ENCODE measurements around the gene UBASH3A. TPM values are rescaled to one million over a fixed set of nuclear protein-coding genes. Genes with fewer than 3 reads are reported as not detected.

Gene UBASH3A
- polyA plus RNA-seq, 10 donors = 0.22 to 2.3 (median 0.56) TPM; not detected in 7

GRCh38 chr21:42430521-42430920 is 26.8 kb downstream of the UBASH3A start:
- no peak for DNase-seq

- DNase-seq = no peak
Observed at GRCh38 chr21:42431196-42431595, 27.5 kb downstream of the UBASH3A start.

DNA sequence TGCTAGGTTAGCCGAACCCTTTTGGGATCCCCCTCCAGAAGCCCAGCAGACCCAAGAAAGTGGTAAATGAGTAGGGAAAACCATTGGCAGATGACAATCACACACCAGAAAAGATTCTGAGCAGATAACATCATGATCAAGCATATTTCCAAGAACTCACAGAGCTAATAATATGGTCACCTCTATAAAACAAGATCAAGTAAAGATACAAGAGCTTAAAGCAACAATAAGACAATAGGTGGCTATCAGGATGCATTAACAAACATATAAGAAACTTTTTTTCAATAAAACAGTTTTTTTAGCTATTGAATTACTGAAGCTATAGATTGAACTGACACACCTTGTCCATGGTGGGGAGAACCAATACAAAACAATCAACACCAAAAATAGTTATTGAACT is 29.0 kb downstream of the UBASH3A start:
- no peak for DNase-seq

- DNase-seq = no peak
Observed at GRCh38 chr21:42433946-42434551, 30.3 kb downstream of the UBASH3A start.

DNA sequence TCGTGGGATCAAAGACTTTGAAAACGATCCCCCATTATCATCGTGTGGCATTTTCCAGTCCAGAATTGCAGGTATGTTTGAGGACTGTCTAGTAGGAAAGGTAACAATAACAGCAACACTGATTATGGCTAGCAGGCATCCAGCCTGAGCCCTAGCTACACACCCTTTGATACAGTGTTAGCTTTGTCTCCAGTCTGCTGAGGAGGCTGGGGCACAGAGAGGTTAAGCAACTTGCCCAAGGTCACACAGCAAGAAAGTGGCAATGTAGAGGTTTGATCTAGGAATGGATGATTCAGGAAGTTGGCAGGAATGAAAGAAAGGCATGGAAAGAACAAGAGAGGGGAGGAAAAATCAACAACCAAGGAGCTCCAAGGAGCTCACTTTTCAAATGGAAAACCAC is 31.2 kb downstream of the UBASH3A start:
- no peak for DNase-seq

DNA sequence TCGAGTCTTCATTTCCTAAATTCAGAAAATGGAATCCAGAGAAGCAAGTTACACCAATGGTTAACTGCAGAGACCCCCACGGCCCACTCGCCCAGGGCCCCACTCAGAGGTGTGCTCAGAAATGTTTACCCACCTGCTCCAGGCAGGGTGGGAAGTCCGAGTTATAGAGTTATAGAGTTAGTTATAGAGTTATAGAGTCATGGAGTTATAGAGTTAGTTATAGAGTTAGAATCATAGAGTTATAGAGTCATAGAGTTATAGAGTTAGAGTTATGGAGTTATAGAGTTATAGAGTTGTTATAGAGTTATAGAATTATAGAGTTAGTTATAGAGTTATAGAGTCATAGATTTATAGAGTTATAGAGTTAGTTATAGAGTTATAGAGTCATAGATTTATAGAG is 31.7 kb downstream of the UBASH3A start:
- DNase-seq = no peak

GRCh38 chr21:42435833-42436232 is 32.1 kb downstream of the UBASH3A start:
- DNase-seq = no peak

GRCh38 chr21:42436914-42437313 is 33.2 kb downstream of the UBASH3A start:
- no peak for DNase-seq

DNA sequence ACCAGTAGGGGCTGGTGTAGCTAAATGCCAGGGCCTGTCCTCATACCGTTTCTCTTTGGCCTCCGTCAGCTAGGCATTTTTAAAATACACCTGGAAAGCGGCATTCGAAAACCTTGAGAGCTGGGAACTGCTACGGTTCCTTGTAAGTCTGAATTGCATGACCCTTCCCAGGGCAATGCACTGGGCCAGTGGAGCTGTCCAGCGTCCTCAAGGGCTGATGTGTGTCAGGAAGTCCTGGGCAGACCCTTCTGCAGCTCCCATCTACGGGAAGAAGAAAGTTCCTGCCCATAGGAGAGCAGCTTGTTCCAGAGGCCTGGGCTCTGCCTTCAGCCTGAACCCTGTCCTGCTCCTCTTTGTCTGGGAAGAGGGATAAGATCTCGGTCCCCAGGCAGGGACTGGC is 34.1 kb downstream of the UBASH3A start:
- peak in 1 of 3 donors; percentile 53 for DNase-seq

DNA sequence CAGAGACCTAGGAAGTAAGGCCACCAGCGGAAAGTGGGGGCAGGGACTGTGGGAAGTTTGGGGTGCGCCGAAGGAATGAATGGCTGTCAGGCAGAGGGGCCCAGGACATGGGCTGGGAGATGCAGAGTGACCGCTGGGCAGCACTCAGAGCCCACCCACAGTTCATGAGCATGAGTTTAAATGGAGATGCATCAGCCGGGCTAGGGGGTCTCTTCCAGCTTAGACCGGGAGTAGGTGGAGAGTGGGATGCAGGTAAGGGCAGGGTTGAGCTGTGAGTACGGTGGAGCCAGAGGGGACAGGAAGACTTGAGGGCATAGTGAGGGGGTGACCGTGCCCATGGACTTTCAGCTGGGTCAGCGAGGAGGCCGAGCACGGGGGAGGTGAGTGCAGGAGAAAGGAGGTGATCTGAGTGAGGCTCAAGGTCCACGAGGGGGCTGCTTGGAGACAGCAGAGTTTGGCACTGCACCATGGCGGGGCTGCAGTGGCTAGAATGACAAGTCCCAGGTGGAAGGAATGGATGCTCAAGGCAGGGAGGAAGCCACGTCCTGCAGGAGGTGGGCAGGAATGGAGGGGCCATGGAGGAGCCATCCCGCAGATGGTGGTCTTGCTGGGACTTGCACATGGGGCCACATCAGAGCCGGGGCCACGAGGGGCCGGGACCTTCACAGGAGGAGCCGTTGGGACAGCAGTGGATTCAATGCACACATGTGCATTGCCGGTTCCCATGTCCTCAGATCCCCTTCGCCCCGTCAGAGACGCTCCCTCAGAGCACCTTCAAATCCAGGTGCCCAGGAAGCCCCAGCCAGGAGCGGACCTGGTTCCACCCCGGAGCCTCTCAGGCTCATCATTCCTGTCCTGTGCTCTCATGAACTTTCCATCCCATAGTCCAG is 34.9 kb downstream of the UBASH3A start:
- no peak for DNase-seq

- no peak for DNase-seq
Observed at GRCh38 chr21:42439284-42440186, 35.8 kb downstream of the UBASH3A start.

GRCh38 chr21:42440187-42440792 is 36.6 kb downstream of the UBASH3A start:
- DNase-seq = no peak

DNA sequence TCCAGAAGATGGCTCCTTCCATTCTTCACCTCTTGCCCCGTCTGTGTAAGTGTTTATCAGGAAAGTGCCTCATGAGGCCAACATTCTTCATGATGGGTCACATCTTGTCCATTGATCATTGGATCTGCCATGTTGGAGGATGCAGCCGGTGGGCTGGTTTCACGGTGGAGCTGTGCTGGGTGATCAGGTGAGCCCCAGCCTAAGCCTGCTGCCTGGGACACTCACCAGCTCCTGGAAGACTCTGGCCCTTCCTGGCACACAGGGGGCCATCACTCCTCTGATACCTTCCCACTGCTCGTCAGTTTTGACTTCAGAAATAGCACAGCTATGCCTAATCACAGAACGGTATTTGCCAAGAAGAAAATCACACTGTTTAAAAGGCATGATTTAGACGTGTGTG is 38.3 kb downstream of the UBASH3A start:
- no peak for DNase-seq

DNA sequence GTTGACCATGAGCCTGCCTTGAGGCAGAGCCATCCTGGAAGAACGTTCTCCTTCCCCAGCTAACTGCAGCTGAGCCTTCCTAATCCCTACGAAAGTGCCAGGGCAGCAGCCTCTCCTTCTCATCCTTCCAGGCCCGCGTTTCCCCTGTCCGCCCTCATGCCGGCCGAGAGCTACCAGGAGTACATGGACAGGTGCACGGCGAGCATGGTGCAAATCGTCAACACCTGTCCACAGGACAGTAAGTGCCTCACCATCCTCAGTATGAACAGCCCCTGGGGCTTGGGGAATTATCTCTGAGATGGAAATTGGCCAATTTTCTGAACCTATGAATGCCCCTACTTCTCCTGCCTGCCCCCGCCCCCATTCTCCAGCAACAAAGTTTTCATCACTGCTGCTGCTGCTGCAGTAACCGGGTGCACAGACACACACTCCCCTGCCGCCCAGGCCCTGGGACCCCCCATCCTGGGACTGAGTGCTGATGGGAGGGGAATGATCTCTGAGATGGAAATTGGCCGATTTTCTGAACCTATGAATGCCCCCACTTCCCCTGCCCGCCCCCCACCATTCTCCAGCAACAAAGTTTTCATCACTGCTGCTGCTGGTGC is 39.6 kb downstream of the UBASH3A start:
- no peak for DNase-seq

- no peak for DNase-seq
Observed at GRCh38 chr21:42443876-42444744, 40.4 kb downstream of the UBASH3A start.

DNA sequence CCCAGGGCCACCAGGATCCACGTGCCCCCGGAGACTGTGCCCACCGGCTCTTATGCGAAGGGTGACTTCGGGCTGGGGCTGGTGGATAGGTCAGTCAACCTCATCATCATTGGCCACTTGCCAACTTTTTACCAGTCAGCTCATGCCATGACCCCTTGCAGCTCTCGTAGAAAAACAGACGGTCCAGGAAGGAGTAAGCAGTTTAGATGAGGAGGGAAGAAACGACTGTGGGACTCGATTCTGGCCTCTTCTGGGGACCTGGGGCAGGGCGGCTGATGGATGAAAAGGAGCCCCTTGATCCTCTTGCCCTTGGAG is 41.0 kb downstream of the UBASH3A start:
- DNase-seq = no peak

GRCh38 chr21:42445311-42445710 is 41.6 kb downstream of the UBASH3A start:
- no peak for DNase-seq

GRCh38 chr21:42446531-42446930 is 42.8 kb downstream of the UBASH3A start:
- DNase-seq = no peak

- no peak for DNase-seq
Observed at GRCh38 chr21:42447182-42447581, 43.5 kb downstream of the UBASH3A start.

GRCh38 chr21:42447732-42448131 is 44.0 kb downstream of the UBASH3A start:
- no peak for DNase-seq

DNA sequence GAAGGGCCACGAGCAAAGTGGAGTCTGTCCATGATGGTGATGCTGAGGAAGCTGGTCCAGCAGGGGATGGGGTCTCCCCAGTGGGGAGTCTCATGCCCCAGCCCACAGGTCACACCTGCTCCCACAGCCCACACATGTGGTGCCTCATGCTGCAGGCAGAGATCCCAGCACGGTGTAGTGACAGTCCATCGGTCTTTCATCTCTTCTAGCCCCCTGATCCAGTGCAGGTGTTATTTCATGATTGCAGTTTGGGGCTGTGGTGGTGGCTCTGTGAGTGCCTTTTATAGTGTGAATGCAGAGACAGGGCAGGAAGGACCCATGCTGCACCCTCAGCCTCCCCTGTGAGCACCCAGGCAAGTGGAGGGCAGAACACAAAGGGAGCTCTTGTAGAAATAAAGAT is 45.0 kb downstream of the UBASH3A start:
- DNase-seq = no peak

Measured in muscle of back (tissue), 11 donors.